Nephron progenitor cell (in vitro differentiated cells): ENCODE data around the gene RPS16.

ENCODE experiments used
- DNase-seq: peaks from one replicate; pipeline ENCODE4 v3.0.0; 2021
- H3K27ac Mint-ChIP-seq: 2 replicates; pipeline ENCODE4 v1.8.0; 2021; ENCODE audit warnings: mild to moderate bottlenecking, moderate library complexity, mixed read lengths
- H3K27me3 Mint-ChIP-seq: 2 replicates; pipeline ENCODE4 v1.8.0; 2021; ENCODE audit warnings: mild to moderate bottlenecking, low read depth, mixed read lengths; ENCODE audit not compliant: poor library complexity
- H3K36me3 Mint-ChIP-seq: 2 replicates; pipeline ENCODE4 v1.8.0; 2021; ENCODE audit warnings: low read depth, mixed read lengths
- H3K4me1 Mint-ChIP-seq: 2 replicates; pipeline ENCODE4 v1.8.0; 2021; ENCODE audit warnings: mixed read lengths
- H3K4me3 Mint-ChIP-seq: 2 replicates; pipeline ENCODE4 v1.8.0; 2021; ENCODE audit warnings: mild to moderate bottlenecking, moderate library complexity, mixed read lengths
- H3K9me3 Mint-ChIP-seq: 2 replicates; pipeline ENCODE4 v1.8.0; 2021; ENCODE audit warnings: mild to moderate bottlenecking, moderate library complexity, mixed read lengths
- CTCF ChIP-seq: fragments of 200-600 bp; sonication (generic); IDR thresholded peaks from 2 replicates; pipeline ENCODE4 v1.5.0; 2021; ENCODE audit warnings: antibody characterized with exemption

The RPS16 gene

GRCh38 chr19:39398297-39398864 is 37.4 kb downstream of the RPS16 start:
- H3K27ac Mint-ChIP-seq = no peak overlapping the region
- H3K27me3 Mint-ChIP-seq = no peaks in the 10 kb centered on the region
- peaks cover 34% of the 10 kb centered on the region for H3K36me3 Mint-ChIP-seq
- no peak for DNase-seq
- no peak for TF ChIP-seq CTCF
- H3K4me3 Mint-ChIP-seq = no peak overlapping the region
- peaks cover 42% of the 10 kb centered on the region for H3K4me1 Mint-ChIP-seq
- no peaks in the 10 kb centered on the region for H3K9me3 Mint-ChIP-seq

- Mint-ChIP-seq H3K36me3 (peaks cover 36% of the 10 kb centered on the region), H3K4me1 (peaks cover 40% of the 10 kb centered on the region), H3K9me3 (no peaks in the 10 kb centered on the region), H3K4me3 (no peak overlapping the region), H3K27ac (peak overlapping the region; percentile 52), H3K27me3 (no peaks in the 10 kb centered on the region)
- DNase-seq = peak; percentile 92
- TF ChIP-seq CTCF = peak; percentile 94
Observed at GRCh38 chr19:39397360-39398296, 38.1 kb downstream of the RPS16 start.

GRCh38 chr19:39390751-39391437 is 44.9 kb downstream of the RPS16 start, which contains the start of the genes MED29 and PAF1:
Gene MED29, plus strand, starts transcription at chr19:39391378. Its CDS starts 45 bp downstream, at chr19:39391423.
Gene PAF1, minus strand, starts transcription at chr19:39391106. Its CDS starts 242 bp downstream, at chr19:39390864.
- Mint-ChIP-seq H3K27me3 (no peaks in the 10 kb centered on the region), H3K9me3 (no peaks in the 10 kb centered on the region), H3K4me1 (peaks cover 30% of the 10 kb centered on the region), H3K4me3 (peak within 1 kb of the TSS; percentile 96), H3K27ac (peak within 1 kb of the TSS; percentile 100), H3K36me3 (peaks cover 42% of the 10 kb centered on the region)
- TF ChIP-seq CTCF = no peak
- DNase-seq = peak; percentile 90

- DNase-seq = no peak
- Mint-ChIP-seq H3K36me3 (peaks cover 42% of the 10 kb centered on the region), H3K27me3 (no peaks in the 10 kb centered on the region), H3K4me1 (peaks cover 30% of the 10 kb centered on the region), H3K4me3 (peak overlapping the region; percentile 96), H3K9me3 (no peaks in the 10 kb centered on the region), H3K27ac (peak overlapping the region; percentile 100)
- TF ChIP-seq CTCF = no peak
Observed at GRCh38 chr19:39390451-39390750, 45.3 kb downstream of the RPS16 start.

GRCh38 chr19:39389631-39390414 is 45.9 kb downstream of the RPS16 start:
- Mint-ChIP-seq H3K27ac (peak overlapping the region; percentile 100), H3K4me3 (peak overlapping the region; percentile 96), H3K9me3 (no peaks in the 10 kb centered on the region), H3K4me1 (peaks cover 30% of the 10 kb centered on the region), H3K27me3 (no peaks in the 10 kb centered on the region), H3K36me3 (peaks cover 42% of the 10 kb centered on the region)
- TF ChIP-seq CTCF = no peak
- DNase-seq = no peak
